Measurements from ENCODE around the gene MAGI2.

MAGI2 gene

DNA sequence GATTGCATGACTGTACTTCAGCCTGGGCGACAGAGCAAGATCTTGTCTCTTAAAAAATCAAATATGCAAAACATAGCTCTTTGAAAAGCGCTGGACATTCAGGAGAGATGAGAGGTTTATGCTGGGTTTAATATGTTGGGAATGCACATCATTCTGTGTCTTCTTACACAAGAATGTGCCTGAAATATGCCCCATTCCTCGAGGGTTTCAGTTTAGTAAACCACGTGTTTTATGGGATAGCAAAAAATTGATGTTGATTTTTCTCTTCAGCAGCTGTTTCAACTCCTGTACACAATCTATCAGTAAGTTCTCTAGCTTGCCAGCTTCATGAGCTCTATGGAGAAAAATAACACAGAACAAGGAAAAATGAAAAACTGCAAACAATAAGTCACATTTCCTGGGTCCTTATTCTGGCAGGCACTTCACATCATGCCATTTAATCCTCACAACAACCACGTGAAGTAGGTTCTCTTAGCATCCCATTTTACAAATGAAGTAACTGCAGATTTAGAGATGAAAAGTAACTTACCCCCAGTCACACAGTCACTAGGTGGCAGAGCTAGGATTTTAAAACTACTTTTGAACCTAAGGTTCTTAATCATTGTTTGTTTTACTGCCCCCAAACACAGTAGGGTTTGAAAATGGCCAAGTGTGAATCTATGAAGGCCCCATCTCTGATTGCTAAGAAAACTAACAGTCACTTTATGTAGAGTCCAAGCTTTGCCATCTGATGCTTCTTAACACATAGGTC lies 1231.3 kb downstream of the MAGI2 start:
- no peak for DNase-seq (ENCODE audit: low spot score)

DNA sequence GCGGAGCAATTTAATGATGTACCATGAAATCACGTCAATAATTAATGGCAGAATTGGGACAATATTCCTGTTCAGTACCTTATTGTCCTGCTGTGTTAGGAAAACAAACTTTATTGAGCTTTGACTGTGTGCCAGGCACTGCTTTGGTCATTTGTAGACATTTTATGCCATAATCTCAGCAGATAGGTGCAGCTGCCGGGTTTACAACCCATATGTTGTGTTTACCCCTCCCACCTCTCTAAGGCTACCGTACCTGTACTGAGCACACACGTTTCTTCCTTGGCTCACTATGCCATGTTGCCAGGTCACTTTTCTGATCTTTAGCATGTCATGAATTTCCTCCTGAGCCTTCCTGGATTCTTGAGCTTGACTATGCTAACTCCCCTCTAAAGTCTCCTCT lies 1232.7 kb downstream of the MAGI2 start:
- no peak for DNase-seq (ENCODE audit: low spot score)

DNA sequence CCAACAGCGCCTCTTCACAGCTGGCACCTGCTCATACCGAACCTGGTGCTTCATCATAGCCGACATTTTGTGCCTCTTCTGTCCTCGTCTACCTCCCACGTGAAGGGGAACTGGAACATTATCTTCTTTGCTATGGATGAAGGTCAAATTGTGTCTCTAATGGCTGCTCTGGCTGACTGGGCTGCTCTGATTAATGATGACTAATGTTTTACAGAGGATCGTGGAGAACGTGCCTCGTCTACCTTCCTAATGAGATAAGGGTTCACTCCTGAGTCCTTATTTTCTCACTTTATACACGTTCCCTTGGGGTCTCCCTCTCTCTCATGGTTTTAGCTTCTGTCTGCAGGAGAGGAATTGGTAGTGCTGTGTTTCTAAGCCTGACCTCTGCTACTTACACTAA lies 1234.6 kb downstream of the MAGI2 start:
- DNase-seq (ENCODE audit: low spot score): no peak

DNA sequence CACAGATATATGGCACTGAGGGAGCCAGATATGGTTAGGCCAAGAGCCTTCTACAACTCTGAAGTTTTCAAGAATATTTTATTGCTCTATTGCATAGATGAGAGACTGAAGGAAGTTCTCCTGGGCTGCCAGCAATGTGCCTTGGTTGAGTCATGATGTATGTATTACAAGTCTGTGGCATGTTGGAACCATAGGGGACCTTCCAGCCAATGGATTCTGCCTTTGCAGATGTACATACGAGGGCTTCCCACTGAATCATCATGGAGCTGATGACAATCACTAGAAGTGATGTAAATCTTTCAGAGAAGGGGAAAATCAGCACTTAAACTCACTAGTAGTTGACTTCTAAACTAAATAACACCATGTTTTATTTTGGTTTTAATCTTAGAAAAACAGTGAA lies 1235.4 kb downstream of the MAGI2 start:
- DNase-seq (ENCODE audit: low spot score): no peak

DNA sequence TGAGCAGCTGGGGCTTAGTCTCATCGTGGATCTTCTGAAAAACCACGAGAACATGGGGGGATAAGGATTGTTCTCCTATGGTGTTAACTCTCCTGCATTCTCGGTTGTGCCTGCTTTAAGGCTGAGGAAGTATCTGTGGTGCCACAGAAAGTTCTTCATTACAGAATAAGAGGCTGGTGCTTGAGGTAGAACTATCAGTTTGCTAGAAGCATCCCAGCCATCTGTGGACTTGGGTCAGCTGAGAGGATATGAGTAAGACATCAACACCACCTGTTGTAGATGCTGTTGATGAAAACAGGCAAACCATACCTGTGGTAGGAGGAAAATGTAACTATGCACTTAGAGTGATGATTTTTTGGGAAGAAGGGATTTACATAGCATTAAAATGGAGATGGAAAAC lies 1238.3 kb downstream of the MAGI2 start:
- no peak for DNase-seq (ENCODE audit: low spot score)

DNA sequence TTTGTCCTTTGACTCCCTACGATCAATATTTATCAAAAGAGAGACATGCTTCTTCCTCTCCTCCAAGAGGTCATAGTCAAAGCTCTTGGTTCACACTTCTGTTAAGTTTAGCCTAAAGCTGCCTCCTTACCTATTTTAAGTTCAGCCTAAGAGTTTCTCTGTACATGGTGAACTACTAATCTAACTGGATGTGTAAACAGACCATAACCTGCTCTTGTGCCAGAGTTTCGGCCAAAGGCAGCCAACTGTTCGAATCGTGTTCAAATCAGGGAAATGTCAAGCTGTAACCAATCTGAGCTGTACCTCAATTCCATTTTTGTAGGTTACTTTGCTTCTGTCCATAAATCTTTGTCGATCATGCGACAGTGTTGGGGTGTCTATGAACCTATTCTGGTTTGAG lies 1240.1 kb downstream of the MAGI2 start:
- no peak for DNase-seq (ENCODE audit: low spot score)

DNA sequence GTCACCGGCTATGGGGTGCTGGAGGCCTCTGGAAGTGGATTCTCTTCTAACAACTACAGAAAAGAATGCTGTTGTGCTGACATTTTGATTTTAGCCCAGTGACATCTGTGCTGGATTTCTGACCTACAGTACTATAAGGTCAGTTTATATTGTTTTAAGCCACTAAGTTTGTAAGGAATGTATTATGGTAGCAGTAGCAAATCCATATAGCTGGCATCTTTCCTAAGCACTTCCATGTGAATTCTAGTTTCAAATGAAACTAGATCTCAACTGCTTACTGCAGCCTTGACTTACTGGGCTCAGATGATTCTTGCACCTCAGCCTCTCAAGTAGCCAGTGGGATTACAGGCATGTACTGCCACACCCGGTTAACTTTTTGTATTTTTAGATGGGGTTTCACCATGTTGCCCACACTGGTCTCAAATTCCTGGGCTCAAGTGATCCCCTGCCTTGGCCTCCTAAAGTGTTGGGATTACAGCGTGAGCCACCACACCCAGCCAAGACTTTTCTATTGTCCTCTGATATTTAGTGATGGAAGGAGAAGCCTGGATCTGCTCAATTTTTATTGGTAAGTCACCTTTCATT lies 1240.9 kb downstream of the MAGI2 start:
- no peak for DNase-seq (ENCODE audit: low spot score)

DNA sequence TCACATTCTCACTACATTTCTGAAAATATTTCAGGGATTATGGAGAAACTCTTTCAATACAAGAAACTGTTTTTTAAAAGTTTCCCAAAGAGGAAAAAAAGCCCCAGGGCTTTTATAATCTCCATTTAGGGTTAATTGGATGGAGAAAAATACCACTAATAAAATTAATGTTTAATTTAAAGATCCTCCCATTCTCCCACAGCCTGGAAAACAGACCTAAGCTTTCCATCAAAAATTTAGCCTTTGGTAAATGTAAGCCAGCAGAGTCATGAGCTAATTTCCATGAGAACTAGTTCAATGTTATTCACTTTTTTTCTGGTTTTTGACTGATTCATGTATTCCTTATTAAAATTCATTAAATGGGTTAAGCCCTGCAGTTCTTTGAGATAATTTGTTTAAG lies 1246.2 kb downstream of the MAGI2 start:
- no peak for DNase-seq (ENCODE audit: low spot score)

DNA sequence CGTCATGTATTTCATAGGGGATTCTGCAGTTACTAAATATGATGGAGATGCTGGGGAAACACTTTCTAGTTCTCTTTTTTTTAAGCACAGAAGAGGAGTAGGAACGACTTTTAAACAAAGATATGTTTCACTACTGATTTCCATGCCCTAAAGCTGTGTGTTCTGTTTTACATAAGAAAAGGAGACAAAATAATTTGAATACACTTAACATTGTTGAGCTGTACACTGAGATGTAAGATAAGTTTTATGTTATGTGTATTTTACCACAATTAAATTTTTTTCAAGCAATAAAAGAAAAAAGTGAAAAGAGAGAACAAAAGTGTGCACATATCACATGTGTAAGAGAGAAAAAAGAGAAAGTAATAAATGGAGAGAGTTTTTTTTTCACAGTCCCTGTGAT lies 1246.7 kb downstream of the MAGI2 start:
- no peak for DNase-seq (ENCODE audit: low spot score)

DNA sequence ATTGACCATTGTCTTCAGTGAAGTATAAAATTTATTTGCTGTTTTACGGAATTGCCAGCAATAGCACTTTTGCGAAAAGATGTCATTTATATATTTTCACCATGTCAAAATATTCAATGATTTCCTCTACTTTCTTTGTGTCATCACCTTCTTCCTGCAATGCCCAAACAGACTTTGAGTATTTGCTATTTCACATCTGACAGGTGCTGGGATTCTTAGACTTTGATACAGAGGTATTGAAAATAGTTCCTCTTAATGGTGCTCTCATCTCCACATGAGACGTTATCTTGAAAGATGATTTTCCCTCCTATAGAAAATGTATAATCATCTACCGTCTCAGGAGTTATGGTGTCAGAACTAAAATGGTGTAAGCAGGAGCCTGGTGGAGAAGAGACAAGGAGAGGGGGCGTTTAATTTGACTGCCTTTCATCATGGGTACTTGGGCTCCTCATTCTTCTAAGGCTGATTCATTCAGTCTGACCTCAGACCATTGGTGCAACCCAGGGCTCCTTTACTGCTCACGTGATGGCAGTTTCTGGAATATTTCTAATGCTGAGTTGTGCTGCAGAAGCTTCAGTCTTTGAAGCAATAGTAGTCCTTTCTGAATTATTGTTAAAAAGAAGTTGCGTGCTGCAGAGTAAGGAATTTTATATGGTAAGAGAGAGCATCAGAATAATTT lies 1250.3 kb downstream of the MAGI2 start:
- no peak for DNase-seq (ENCODE audit: low spot score)

DNA sequence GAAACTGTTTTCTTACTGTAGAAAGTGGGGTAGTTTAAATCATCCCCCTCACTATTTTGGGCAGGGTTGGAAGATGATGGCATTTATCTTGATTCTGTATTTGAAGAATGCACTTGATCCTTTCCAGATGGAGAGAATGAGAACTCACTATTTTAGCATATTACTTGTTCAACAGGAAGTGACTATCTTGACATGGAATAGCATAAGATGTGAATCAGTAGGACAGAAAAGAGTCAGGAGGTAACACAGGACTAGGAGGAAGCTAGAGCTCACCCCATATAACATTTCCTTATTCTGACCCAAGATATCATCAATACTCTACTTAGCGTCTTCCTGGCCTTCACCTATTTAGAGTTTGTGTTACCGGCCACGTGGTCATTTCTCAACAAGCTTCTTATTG lies 1254.7 kb downstream of the MAGI2 start:
- no peak for DNase-seq (ENCODE audit: low spot score)

DNA sequence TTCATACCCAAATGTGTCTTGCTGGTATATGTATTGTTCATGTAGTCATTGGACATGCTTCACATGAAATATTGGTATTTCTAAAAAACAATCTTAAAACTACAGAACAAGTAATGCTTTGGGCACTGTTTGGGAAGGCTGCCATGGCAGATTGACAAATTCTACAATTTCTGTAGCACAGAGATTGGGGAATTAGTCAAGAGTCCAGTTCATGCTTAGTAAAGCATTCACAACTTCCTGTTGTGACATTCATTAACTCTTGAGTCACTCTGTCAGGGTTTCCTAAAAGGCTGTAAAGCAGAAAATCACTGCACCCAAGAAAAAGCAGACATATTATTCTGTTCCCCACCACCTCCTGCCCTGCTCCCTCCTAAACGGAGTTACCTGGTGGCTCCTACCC lies 1256.0 kb downstream of the MAGI2 start:
- no peak for DNase-seq (ENCODE audit: low spot score)

DNA sequence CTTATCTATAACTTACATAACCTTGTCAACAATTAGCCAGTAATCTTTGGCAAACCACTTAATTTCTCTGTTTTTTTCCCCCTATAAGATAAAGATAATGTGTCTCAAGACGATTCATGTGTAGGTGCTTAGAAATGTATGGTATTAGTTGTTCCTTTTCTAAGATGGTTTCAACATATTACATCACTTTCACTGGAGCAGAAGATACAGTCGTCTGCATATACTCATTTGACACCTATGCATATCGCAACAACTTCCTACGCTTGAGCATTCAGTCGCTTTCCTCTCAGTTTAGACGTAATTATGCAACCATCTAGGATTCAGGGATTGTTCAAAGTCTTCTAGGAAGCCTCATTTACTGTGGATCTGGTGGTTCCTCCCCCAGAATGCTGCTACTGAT lies 1258.2 kb downstream of the MAGI2 start:
- no peak for DNase-seq (ENCODE audit: low spot score)

DNA sequence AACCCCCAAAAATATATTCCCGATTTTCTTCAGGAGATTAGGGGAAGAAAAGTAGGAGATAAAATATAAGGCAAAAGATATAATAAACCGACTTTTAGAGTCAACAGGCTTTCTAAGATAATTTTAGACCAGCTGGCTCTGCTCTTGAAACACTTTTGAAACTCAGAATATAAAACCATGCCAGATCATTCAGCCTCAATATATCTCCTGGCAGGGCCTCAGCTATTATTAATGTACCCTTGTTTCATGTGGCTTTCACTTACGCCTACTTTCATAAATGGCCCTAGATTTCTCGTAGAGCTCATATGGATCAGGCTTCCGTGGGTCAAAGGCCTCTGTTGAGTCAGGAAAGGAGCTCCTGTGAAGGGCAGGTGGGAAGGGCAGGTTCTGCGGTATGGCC lies 1258.9 kb downstream of the MAGI2 start:
- DNase-seq (ENCODE audit: low spot score): no peak

DNA sequence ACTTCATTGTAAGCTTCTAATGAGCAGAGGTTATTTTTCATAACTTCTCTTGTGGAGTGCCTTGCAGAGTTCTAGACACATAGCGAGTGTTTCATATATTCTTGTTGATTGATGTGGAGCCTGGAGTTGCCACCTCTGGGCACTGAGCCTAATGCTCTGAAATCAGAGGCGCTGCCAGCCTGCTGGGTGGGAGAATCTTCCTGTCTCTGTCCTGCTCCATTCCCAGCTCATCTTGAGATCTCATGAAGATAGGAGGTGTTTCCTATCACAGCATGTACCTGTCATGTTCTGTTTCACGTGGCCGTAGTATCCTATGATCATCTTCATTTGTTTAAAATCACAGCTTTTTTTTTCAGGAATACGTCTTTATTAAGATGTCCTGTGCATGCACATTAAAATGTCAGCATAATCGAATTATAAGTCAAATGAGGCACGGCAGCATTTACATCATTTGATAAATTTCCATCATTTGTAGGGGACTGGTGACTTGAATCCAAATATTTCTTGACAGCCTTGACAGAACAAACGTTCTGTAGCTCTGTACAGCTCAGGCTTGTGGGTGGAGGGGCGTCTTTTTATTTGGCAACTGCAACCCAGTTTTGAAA lies 1261.9 kb downstream of the MAGI2 start:
- no peak for DNase-seq (ENCODE audit: low spot score)

DNA sequence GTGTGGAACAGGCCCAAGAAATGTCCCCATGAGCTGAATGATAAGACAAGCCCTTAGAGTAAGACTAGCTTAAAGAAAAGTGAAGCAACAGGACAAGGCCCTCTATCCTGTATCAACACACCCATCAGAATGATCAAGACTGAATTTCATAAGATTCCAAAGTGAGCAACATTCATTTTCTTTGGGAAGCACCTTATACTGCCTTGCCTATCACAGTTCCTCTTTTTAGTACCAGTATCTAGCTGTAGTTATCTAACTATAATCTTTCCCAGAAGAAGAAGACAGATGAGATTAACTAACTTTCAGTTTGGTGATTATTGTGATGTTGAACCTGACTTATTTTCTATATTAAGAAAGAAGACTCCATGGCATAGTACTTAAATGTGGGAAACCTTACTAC lies 1263.7 kb downstream of the MAGI2 start:
- no peak for DNase-seq (ENCODE audit: low spot score)

DNA sequence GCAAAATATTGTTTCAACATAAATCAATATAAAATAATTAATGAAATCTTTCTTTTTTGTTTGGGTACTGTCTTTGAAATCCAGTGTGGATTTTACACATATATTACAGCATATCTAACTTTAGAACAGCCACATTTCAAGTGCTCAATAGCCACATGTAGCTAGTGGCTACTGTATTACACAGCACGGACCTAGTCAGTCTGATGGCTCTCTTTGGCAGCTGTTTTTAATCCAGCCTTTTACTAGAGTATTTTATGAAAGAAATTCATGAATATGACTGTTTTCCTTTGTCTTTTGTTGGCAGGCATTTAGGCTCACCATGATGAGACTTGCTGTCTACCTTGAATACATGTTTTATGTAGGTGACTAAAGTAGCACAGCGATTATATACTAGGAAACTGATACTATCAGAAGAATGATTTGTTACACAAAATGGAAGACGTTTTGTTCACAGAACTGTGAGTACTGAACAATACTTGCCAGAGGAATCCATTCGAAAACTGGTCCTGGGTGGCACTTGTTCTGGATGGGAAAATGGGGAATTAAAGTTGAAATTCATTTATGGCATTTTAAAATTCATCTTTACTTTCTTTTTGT lies 1268.2 kb downstream of the MAGI2 start:
- no peak for DNase-seq (ENCODE audit: low spot score)

DNA sequence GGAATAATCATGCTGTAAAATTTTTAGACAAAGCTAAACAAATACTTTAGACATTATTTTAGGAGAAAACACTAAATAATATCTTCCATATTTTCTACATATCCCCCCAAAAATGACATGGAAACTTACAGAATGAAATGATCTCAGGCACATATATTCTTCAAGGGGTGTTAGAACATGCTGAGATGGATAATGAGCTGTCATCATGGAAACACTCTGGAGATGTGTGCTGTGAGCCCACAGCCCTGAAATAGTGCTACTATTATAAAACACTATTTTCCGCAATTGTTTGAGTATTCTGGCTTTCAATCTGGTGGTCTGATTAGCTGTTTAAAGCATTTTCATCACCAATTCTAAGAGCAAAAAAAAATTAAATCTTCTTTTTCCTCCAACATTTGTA lies 1269.2 kb downstream of the MAGI2 start:
- DNase-seq (ENCODE audit: low spot score): no peak

DNA sequence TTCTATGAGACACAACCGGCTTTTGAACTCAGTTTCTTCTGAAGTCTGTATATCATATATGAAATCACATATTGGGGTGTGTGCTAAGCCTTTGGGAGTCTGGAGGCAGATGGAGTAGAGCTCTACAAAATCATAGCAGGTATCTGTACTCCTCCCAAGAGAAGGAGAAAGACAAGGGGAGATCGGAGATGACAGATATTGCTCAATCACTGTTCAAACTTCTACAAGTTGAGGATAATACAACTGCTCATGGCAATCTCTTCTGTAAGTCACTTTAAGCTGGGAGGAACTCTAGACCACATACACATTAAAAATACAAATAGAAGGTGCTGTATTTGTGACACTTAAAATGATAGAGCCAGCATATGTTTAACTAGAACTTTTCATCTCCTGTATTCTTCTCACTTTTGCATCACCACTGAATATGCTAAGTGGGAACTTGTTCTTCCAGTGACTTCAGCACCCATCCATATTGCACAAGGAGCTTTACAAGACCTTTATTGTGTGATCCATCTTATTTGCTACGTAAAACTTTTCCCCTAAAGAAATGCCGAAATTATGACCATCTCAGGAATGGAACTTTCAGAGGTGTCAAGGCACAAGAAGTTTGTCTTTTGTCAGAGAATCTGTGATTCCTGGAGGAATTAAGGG lies 1273.5 kb downstream of the MAGI2 start:
- DNase-seq (ENCODE audit: low spot score): no peak

DNA sequence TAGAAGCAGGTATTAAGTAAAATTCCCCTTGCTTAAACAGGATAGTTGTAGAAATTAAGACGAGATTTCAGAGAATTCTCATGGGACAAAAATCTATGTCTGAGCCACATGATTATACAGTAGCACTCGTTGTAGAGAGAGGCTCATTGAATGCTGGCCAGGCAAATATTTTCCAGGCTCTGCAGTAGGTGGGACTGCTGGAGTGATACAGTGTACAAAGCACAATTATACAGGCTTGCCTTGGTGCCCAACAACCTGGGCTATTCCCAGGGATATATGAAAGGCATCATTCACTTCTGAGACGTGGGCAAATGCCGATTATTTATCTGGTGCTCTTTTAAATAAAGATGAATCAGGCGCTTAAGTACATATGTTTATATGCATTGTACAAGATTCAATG lies 1274.3 kb downstream of the MAGI2 start:
- DNase-seq (ENCODE audit: low spot score): no peak

DNA sequence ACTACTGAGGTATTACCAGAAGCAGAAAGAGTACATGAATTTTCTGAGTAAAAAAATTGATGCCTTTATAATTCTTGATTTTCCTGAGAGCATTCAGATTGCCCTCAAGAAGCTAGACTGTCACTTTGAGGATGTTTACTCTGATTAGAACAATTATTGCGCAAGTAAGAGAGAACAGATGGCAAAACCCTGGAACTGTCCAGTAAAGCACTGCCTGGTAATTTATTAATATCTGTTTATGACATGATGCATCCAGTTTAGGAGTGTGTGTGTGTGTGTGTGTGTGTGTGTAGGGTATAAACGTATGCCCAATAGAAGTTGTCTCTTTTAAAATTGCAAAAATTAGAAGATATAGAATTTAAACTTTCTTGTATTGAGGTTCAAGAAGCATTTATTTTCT lies 1275.1 kb downstream of the MAGI2 start:
- no peak for DNase-seq (ENCODE audit: low spot score)

DNA sequence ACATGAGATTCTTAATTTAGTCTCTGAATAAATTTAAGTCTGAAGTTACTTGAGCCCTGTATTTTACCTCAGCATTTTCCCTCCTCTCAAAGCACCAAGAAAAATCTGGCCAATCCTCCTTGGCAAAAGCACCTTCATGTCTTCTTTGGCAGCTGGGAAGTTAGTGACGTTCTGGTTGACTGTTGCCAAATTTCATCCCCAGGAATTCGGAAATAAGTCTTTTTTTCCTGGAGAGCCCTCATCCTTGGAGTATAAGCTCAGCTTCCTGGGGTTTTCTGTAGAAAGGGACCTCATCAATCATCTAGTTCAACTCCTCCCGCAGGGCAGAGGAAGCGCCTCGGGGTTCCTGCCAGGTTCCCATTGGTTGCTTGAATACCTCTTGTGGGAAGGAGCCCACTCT lies 1277.3 kb downstream of the MAGI2 start:
- DNase-seq (ENCODE audit: low spot score): peak; percentile 24

All from globus pallidus (tissue), 1 donor.